ENCODE data around the gene PDIA6.

The PDIA6 gene

GRCh38 chr2:10775021-10775780 is 37.4 kb downstream of the PDIA6 start:
- no peaks in the 10 kb centered on the region for H3F3A ChIP-seq (ENCODE audit: insufficient read depth)
- no peak overlapping the region for H2AFZ ChIP-seq (ENCODE audit: low read depth, low read length, severe bottlenecking)
- H3K79me2 ChIP-seq (ENCODE audit: insufficient read depth, low read length) = no peaks in the 10 kb centered on the region
- H3K36me3 ChIP-seq (ENCODE audit: low read length) = no peaks in the 10 kb centered on the region
- H3K27ac ChIP-seq (ENCODE audit: low read depth, low read length) = no peak overlapping the region
- H3K9ac ChIP-seq (ENCODE audit: low read length) = no peak overlapping the region
- H3K9me3 ChIP-seq (ENCODE audit: insufficient read depth, low read length) = no peaks in the 10 kb centered on the region
- no peaks in the 10 kb centered on the region for H4K20me1 ChIP-seq (ENCODE audit: low read depth, low read length)
- no peaks in the 10 kb centered on the region for H3K9me2 ChIP-seq (replicated peaks; ENCODE audit: insufficient read depth, low read length)
- no peaks in the 10 kb centered on the region for H3K27me3 ChIP-seq (ENCODE audit: low read length)
- no peak overlapping the region for H3K4me3 ChIP-seq (ENCODE audit: insufficient read depth, low read length, poor library complexity, severe bottlenecking)
- no peak overlapping the region for H3K4me2 ChIP-seq (ENCODE audit: low read depth, low read length, poor library complexity, severe bottlenecking)
- no peak for TF ChIP-seq EZH2phosphoT487 (conservative IDR thresholded peaks at IDR 0.05; ENCODE audit: low read length)
- no peak for TF ChIP-seq CTCF (IDR thresholded peaks at IDR 0.05; ENCODE audit: insufficient read depth, low read length, poor library complexity, severe bottlenecking)

DNA sequence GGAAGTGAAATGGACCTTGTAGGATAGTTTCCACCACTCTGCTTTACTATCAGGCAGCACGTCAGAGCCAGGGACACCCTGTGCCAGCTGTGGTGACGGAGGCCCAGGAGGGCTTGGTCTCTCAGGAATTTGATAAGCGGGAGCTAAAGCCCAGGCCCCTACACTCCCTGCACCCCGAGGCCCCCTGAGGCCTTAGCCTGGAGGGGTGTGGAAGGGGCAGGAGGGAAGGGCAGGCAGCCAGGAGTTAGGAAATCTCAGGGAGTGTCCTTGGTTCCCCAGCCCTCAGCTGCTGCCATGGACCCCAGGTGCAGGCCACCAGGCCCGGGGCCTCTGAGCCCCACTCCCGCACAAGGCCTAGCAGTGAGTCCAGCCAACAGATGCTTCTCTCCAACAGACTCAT is 38.2 kb downstream of the PDIA6 start:
- TF ChIP-seq CTCF (IDR thresholded peaks at IDR 0.05; ENCODE audit: insufficient read depth, low read length, poor library complexity, severe bottlenecking) = no peak
- no peak for TF ChIP-seq EZH2phosphoT487 (conservative IDR thresholded peaks at IDR 0.05; ENCODE audit: low read length)
- H3K27ac ChIP-seq (ENCODE audit: low read depth, low read length) = no peak overlapping the region
- no peak overlapping the region for H3K9ac ChIP-seq (ENCODE audit: low read length)
- H3K9me3 ChIP-seq (ENCODE audit: insufficient read depth, low read length) = no peaks in the 10 kb centered on the region
- no peaks in the 10 kb centered on the region for H3K9me2 ChIP-seq (replicated peaks; ENCODE audit: insufficient read depth, low read length)
- no peaks in the 10 kb centered on the region for H4K20me1 ChIP-seq (ENCODE audit: low read depth, low read length)
- no peak overlapping the region for H3K4me2 ChIP-seq (ENCODE audit: low read depth, low read length, poor library complexity, severe bottlenecking)
- no peaks in the 10 kb centered on the region for H3K79me2 ChIP-seq (ENCODE audit: insufficient read depth, low read length)
- no peak overlapping the region for H3K4me3 ChIP-seq (ENCODE audit: insufficient read depth, low read length, poor library complexity, severe bottlenecking)
- no peaks in the 10 kb centered on the region for H3F3A ChIP-seq (ENCODE audit: insufficient read depth)
- H2AFZ ChIP-seq (ENCODE audit: low read depth, low read length, severe bottlenecking) = no peak overlapping the region
- H3K27me3 ChIP-seq (ENCODE audit: low read length) = no peaks in the 10 kb centered on the region
- H3K36me3 ChIP-seq (ENCODE audit: low read length) = no peaks in the 10 kb centered on the region

GRCh38 chr2:10773821-10774341 is 38.7 kb downstream of the PDIA6 start:
- Histone ChIP-seq H3K9ac (ENCODE audit: low read length) (no peak overlapping the region), H3K9me2 (replicated peaks; ENCODE audit: insufficient read depth, low read length) (no peaks in the 10 kb centered on the region), H3K4me3 (ENCODE audit: insufficient read depth, low read length, poor library complexity, severe bottlenecking) (no peak overlapping the region), H3K4me2 (ENCODE audit: low read depth, low read length, poor library complexity, severe bottlenecking) (no peak overlapping the region), H3F3A (ENCODE audit: insufficient read depth) (no peaks in the 10 kb centered on the region), H2AFZ (ENCODE audit: low read depth, low read length, severe bottlenecking) (no peak overlapping the region), H3K9me3 (ENCODE audit: insufficient read depth, low read length) (no peaks in the 10 kb centered on the region), H3K36me3 (ENCODE audit: low read length) (no peaks in the 10 kb centered on the region), H4K20me1 (ENCODE audit: low read depth, low read length) (no peaks in the 10 kb centered on the region), H3K27me3 (ENCODE audit: low read length) (no peaks in the 10 kb centered on the region), H3K27ac (ENCODE audit: low read depth, low read length) (no peak overlapping the region), H3K79me2 (ENCODE audit: insufficient read depth, low read length) (no peaks in the 10 kb centered on the region)
- no peak for TF ChIP-seq CTCF (IDR thresholded peaks at IDR 0.05; ENCODE audit: insufficient read depth, low read length, poor library complexity, severe bottlenecking)
- no peak for TF ChIP-seq EZH2phosphoT487 (conservative IDR thresholded peaks at IDR 0.05; ENCODE audit: low read length)
